PC-9 (cell line): ENCODE data around the gene GYS1. TPM values are rescaled to one million over a fixed set of nuclear protein-coding genes. Genes with fewer than 3 reads are reported as not detected.
"Not testable (repeated sequence)": the region's sequence is repeated elsewhere in the genome, so short reads cannot be mapped to it uniquely, and the experiment has no call there.

Experiments
- BruUV-seq: library from RNA; stranded (reverse); fragments of 400-500 nt; replicated peaks from 2 replicates; lab custom pipeline; 2021; lab: Mats Ljungman, UMichigan
- CTCF ChIA-PET: fragments of 300-600 bp; sonication (Branson Sonifier 250); formaldehyde crosslinking; loops from one replicate; lab custom pipeline; 2022; ENCODE audit warnings: antibody characterized with exemption; lab: Charles Lee
- POLR2A ChIA-PET: fragments of 300-600 bp; sonication (Branson Sonifier 250); formaldehyde crosslinking; loops from one replicate; lab custom pipeline; 2022; ENCODE audit warnings: antibody characterized with exemption; ENCODE audit not compliant: unreplicated experiment; lab: Charles Lee
- DNase-seq, 2 experiments: peaks; one replicate each; pipeline versions ENCODE4 v3.0.0 to v3.0.0-alpha.2; 2015 to 2022; ENCODE audit warnings: mixed read lengths in 1 of 2
- H2AFZ ChIP-seq: fragments of 200-600 bp; sonication (generic); 2 replicates; pipeline ENCODE4 v1.8.1; 2017; ENCODE audit warnings: antibody characterized with exemption
- H3F3A ChIP-seq: fragments of 200-600 bp; sonication (generic); 2 replicates; pipeline ENCODE4 v1.8.1; 2017; ENCODE audit warnings: antibody characterized with exemption, mild to moderate bottlenecking, low read depth; ENCODE audit not compliant: insufficient read depth
- H3K27ac ChIP-seq: fragments of 200-600 bp; sonication (generic); 2 replicates; pipeline ENCODE4 v1.6.1; 2016; ENCODE audit warnings: mixed run types
- H3K27me3 ChIP-seq: fragments of 200-600 bp; sonication (generic); 2 replicates; pipeline ENCODE4 v1.6.1; 2016; ENCODE audit warnings: low read depth, mixed run types; ENCODE audit not compliant: insufficient read depth
- H3K36me3 ChIP-seq: fragments of 200-600 bp; sonication (generic); 2 replicates; pipeline ENCODE4 v1.6.1; 2016; ENCODE audit warnings: low read depth, mixed run types
- H3K4me1 ChIP-seq: fragments of 200-600 bp; sonication (generic); replicated peaks from 2 replicates; pipeline ENCODE4 v1.6.1; 2016; ENCODE audit warnings: mixed run types; ENCODE audit not compliant: insufficient read depth
- H3K4me2 ChIP-seq: fragments of 200-600 bp; sonication (generic); 2 replicates; pipeline ENCODE4 v1.6.1; 2017; ENCODE audit warnings: mixed run types
- H3K4me3 ChIP-seq: fragments of 200-600 bp; sonication (generic); 2 replicates; pipeline ENCODE4 v1.6.1; 2016; ENCODE audit warnings: mixed run types
- H3K79me2 ChIP-seq: fragments of 200-600 bp; sonication (generic); 2 replicates; pipeline ENCODE4 v1.6.1; 2017; ENCODE audit warnings: low read depth, mixed run types
- H3K9me2 ChIP-seq: fragments of 200-600 bp; sonication (generic); 2 replicates; pipeline ENCODE4 v1.8.1; 2017; ENCODE audit warnings: mild to moderate bottlenecking; ENCODE audit not compliant: insufficient read depth
- H3K9me3 ChIP-seq: fragments of 200-600 bp; sonication (generic); 2 replicates; pipeline ENCODE4 v1.8.1; 2016; ENCODE audit warnings: low read depth; ENCODE audit not compliant: insufficient read depth
- H4K20me1 ChIP-seq: fragments of 200-600 bp; sonication (generic); 2 replicates; pipeline ENCODE4 v1.8.1; 2017; ENCODE audit not compliant: insufficient read depth
- CTCF ChIP-seq: fragments of 200-600 bp; sonication (generic); conservative IDR thresholded peaks from 2 replicates; pipeline ENCODE4 v1.6.1; 2017; ENCODE audit warnings: mixed run types, antibody characterized with exemption, mild to moderate bottlenecking, moderate library complexity
- EZH2 ChIP-seq: fragments of 200-600 bp; sonication (generic); IDR thresholded peaks from 2 replicates; pipeline ENCODE4 v1.8.0; 2017; ENCODE audit warnings: antibody characterized with exemption, low read depth
- intact Hi-C: fragments of 100-400 bp; cut with micrococcal nuclease; formaldehyde crosslinking; loops from one replicate; pipeline ENCODE4 v1.10.0; 2022; ENCODE audit not compliant: unreplicated experiment
- total RNA-seq: library from RNA; stranded (reverse); gene quantifications from 2 replicates; pipeline ENCODE4 v1.2.3, GENCODE V29; 2021

The GYS1 gene
- total RNA-seq, 1 experiment from 2014 or later, result 54.2 TPM

- POLR2A ChIA-PET, result no interaction called here
- Histone ChIP-seq H3K9me2 (no peaks in the 10 kb centered on the region), H3K9me3 (no peaks in the 10 kb centered on the region), H3K4me1 (peaks cover 12% of the 10 kb centered on the region), H3K27me3 (no peaks in the 10 kb centered on the region), H3K79me2 (no peaks in the 10 kb centered on the region), H3K4me2 (no peak overlapping the region), H2AFZ (no peak overlapping the region), H3K36me3 (no peaks in the 10 kb centered on the region), H3F3A (peaks cover 23% of the 10 kb centered on the region), H3K27ac (no peak overlapping the region), H3K4me3 (no peak overlapping the region), H4K20me1 (no peaks in the 10 kb centered on the region)
- BruUV-seq, result no TSS peak
- intact Hi-C loops, result no loop called here
- no peak for DNase-seq
- TF ChIP-seq CTCF (no peak), EZH2 (no peak)
- CTCF ChIA-PET, result no interaction called here
Observed at GRCh38 chr19:48934837-48935236, 58.3 kb downstream of the GYS1 start.

- peaks cover 23% of the 10 kb centered on the region for H3F3A ChIP-seq
- ChIA-PET POLR2A (interaction anchor here (0.6 to 1.0 kb wide), 5 partner anchors 10 to 96 kb away, joined by 3 to 6 read pairs (median 4); partner anchors contain the start of genes NUCB1 and PPP1R15A), CTCF (interaction anchor here (0.7 kb wide), 1 partner anchor 59 kb away, joined by 4 read pairs; the partner anchor contains the start of gene GYS1)
- intact Hi-C loops, result loop anchor here (1.0 kb wide), 1 partner anchor 21 kb away; the partner anchor contains the start of gene BAX
- no peaks in the 10 kb centered on the region for H3K9me3 ChIP-seq
- BruUV-seq, result no TSS peak
- H3K4me2 ChIP-seq, result peak within 1 kb of the TSS; percentile 78
- no peaks in the 10 kb centered on the region for H3K27me3 ChIP-seq
- H3K4me3 ChIP-seq, result peak within 1 kb of the TSS; percentile 56
- H3K9me2 ChIP-seq, result no peaks in the 10 kb centered on the region
- no peak within 1 kb of the TSS for H3K27ac ChIP-seq
- no peak for TF ChIP-seq EZH2
- no peak for TF ChIP-seq CTCF
- no peaks in the 10 kb centered on the region for H4K20me1 ChIP-seq
- DNase-seq, result peak; percentile 93 to 94
- H3K4me1 ChIP-seq, result peaks cover 12% of the 10 kb centered on the region
- peak within 1 kb of the TSS; percentile 80 for H2AFZ ChIP-seq
- no peaks in the 10 kb centered on the region for H3K79me2 ChIP-seq
- no peaks in the 10 kb centered on the region for H3K36me3 ChIP-seq
Observed at GRCh38 chr19:48933382-48933932, 59.7 kb downstream of the GYS1 start, which contains the start of gene DHDH. DHDH (plus strand) TSS chr19:48933699; CDS start chr19:48933722, 23 bp downstream.

GRCh38 chr19:48928164-48929025 is 64.7 kb downstream of the GYS1 start:
- Histone ChIP-seq H3K79me2 (no peaks in the 10 kb centered on the region), H3K27ac (no peak overlapping the region), H3K27me3 (no peaks in the 10 kb centered on the region), H3K9me2 (no peaks in the 10 kb centered on the region), H3K36me3 (no peaks in the 10 kb centered on the region), H4K20me1 (no peaks in the 10 kb centered on the region), H3F3A (peaks cover 23% of the 10 kb centered on the region; the same call in 1 of the 2 replicates), H2AFZ (no peak overlapping the region), H3K4me1 (peaks cover 6% of the 10 kb centered on the region), H3K9me3 (no peaks in the 10 kb centered on the region), H3K4me2 (no peak overlapping the region), H3K4me3 (no peak overlapping the region)
- no peak for DNase-seq
- TF ChIP-seq EZH2 (no peak), CTCF (no peak)
- ChIA-PET CTCF (interaction anchor here (0.5 to 0.6 kb wide), 3 partner anchors 133 to 394 kb away, joined by 5 to 12 read pairs (median 5); no protein-coding TSS in a partner anchor), POLR2A (no interaction called here)
- intact Hi-C loops, result no loop called here
- no TSS peak for BruUV-seq

- DNase-seq, H4K20me1 ChIP-seq, BruUV-seq, H3K27me3 ChIP-seq, H3K9me3 ChIP-seq, H3K4me1 ChIP-seq, H2AFZ ChIP-seq, POLR2A ChIA-PET, H3K27ac ChIP-seq, H3K79me2 ChIP-seq, intact Hi-C loops, H3K4me2 ChIP-seq, H3K36me3 ChIP-seq, H3K9me2 ChIP-seq, H3K4me3 ChIP-seq: not testable (repeated sequence)
- peaks cover 19% of the 10 kb centered on the region; the same call in 1 of the 2 replicates for H3F3A ChIP-seq
- CTCF ChIA-PET, result interaction anchor here (0.6 kb wide), 1 partner anchor 132 kb away, joined by 5 read pairs; no protein-coding TSS in a partner anchor
Observed at GRCh38 chr19:48927692-48928091, 65.4 kb downstream of the GYS1 start.
